Fibroblast of villous mesenchyme (primary cell): ENCODE measurements around the gene NXT1. TPM values are rescaled to one million over a fixed set of nuclear protein-coding genes. Genes with fewer than 3 reads are reported as not detected.

Experiments used
- DNase-seq: peaks from one replicate; pipeline ENCODE4 v3.0.0-alpha.2; 2010; ENCODE audit warnings: low read depth
- H3K4me3 ChIP-seq: 2 replicates; pipeline ENCODE4 v1.5.1; 2011; ENCODE audit warnings: low read depth, mild to moderate bottlenecking, low read length
- total RNA-seq: library from RNA; depleted of rRNA; stranded (reverse); fragments of >200 nt; gene quantifications from 2 replicates; pipeline ENCODE4 v1.2.3, GENCODE V29; 2012
- TF ChIP-seq, protein P1 (sequence below): IDR thresholded peaks from 2 replicates; pipeline ENCODE4 v1.5.1; 2012; ENCODE audit warnings: low read depth, mild to moderate bottlenecking, low read length; ENCODE audit not compliant: insufficient read depth

Gene NXT1
- total RNA-seq, 1 donor = 22.9 TPM

DNA sequence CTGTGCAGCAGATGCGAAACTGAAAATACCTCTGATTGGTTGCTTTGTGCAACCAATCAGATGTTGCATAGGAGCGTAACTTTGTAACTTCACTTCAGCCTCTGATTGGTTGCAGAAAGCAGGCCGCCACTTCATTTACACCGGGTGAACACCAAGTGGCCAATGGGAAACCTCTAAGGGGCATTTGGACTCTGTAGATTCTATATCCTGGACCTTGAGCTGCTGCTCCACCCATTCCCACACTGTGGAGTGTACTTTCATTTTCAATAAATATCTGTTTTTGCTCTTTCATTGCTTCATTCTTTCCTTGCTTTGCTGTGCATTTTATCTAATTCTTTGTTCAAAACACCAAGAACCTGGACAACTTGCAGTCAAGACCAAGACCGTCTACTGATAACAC, 14.1 kb upstream of the NXT1 start:
- DNase-seq = no peak
- TF ChIP-seq, protein P1, sequence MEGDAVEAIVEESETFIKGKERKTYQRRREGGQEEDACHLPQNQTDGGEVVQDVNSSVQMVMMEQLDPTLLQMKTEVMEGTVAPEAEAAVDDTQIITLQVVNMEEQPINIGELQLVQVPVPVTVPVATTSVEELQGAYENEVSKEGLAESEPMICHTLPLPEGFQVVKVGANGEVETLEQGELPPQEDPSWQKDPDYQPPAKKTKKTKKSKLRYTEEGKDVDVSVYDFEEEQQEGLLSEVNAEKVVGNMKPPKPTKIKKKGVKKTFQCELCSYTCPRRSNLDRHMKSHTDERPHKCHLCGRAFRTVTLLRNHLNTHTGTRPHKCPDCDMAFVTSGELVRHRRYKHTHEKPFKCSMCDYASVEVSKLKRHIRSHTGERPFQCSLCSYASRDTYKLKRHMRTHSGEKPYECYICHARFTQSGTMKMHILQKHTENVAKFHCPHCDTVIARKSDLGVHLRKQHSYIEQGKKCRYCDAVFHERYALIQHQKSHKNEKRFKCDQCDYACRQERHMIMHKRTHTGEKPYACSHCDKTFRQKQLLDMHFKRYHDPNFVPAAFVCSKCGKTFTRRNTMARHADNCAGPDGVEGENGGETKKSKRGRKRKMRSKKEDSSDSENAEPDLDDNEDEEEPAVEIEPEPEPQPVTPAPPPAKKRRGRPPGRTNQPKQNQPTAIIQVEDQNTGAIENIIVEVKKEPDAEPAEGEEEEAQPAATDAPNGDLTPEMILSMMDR = no peak
- H3K4me3 ChIP-seq = no peak overlapping the region

GRCh38 chr20:23337312-23337711, 13.3 kb upstream of the NXT1 start:
- no peak for DNase-seq
- TF ChIP-seq, protein P1 = no peak
- H3K4me3 ChIP-seq = no peak overlapping the region

DNA sequence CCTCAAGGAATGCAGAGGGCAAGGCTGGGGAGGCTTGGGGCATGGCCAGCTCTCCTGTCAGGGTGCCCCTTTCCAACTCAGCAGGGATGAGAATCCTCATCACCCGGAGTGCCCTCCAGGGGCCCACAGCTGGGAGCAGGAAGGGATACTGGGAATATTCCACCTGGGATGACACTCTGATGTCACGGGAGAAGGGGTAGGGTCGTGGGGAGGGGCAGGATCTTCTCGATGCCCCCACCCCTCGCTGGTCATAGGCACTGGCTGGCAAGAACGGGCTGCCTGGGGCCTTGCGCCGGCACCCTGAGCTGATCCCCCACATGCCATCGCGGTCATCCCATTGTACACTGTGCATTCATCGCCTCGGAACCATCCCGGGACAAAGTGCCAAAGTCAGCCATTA, 10.6 kb upstream of the NXT1 start:
- TF ChIP-seq, protein P1 = no peak
- H3K4me3 ChIP-seq = no peak overlapping the region
- DNase-seq = no peak

DNA sequence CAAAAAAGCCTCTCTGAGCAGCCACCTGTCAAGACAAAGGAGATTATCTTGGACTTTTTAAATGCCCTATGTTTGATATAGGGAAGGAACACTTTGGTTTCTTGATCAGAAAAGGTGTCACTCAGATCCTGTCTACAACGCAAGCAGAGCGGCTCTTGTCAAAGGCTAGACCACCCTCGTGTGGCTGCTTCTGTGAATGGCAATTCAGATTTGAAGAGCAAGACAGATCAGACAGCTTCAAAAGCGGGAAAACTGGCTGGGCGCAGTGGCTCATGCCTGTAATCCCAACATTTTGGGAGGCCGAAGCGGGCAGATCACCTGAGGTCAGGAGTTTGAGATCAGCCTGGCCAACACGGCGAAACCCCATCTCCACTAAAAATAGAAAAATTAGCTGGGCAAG, 10.1 kb upstream of the NXT1 start:
- TF ChIP-seq, protein P1 = peak; percentile 63
- no peak overlapping the region for H3K4me3 ChIP-seq
- DNase-seq = peak; percentile 69

GRCh38 chr20:23341073-23341472, 9.5 kb upstream of the NXT1 start:
- DNase-seq = no peak
- H3K4me3 ChIP-seq = no peak overlapping the region
- TF ChIP-seq, protein P1 = no peak

GRCh38 chr20:23343590-23343989, 7.0 kb upstream of the NXT1 start:
- H3K4me3 ChIP-seq = no peak overlapping the region
- TF ChIP-seq, protein P1 = no peak
- DNase-seq = no peak

DNA sequence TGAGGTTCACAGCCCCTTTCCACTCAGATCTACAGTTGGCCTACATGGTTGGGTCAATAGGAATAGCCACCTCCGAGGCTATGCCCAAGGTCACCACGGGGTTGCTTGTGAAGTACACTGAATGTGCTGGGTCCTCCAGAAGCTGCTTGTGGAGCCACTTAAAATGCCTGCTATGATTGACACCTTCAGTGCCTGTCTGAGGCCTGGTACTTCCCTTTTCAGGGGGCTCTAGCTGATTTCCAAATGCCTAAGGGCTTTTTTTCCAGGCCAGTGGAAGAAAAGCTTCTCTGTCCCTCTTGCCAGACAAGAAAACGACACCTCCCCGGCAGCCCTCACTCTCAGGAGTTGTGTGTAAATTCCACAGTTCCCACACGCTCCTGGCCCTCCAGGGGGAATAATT, 6.3 kb upstream of the NXT1 start:
- H3K4me3 ChIP-seq = no peak overlapping the region
- no peak for DNase-seq
- TF ChIP-seq, protein P1 = no peak
